ENCODE results near the gene HOMEZ.
A peak's percentile ranks its signal among the peaks of the same experiment; 100 is the strongest.
"Not testable (repeated sequence)": the region's sequence is repeated elsewhere in the genome, so short reads cannot be mapped to it uniquely, and the experiment has no call there.

HOMEZ gene, protein sequence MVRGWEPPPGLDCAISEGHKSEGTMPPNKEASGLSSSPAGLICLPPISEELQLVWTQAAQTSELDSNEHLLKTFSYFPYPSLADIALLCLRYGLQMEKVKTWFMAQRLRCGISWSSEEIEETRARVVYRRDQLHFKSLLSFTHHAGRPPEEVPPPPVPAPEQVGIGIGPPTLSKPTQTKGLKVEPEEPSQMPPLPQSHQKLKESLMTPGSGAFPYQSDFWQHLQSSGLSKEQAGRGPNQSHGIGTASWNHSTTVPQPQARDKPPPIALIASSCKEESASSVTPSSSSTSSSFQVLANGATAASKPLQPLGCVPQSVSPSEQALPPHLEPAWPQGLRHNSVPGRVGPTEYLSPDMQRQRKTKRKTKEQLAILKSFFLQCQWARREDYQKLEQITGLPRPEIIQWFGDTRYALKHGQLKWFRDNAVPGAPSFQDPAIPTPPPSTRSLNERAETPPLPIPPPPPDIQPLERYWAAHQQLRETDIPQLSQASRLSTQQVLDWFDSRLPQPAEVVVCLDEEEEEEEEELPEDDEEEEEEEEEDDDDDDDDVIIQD

DNA sequence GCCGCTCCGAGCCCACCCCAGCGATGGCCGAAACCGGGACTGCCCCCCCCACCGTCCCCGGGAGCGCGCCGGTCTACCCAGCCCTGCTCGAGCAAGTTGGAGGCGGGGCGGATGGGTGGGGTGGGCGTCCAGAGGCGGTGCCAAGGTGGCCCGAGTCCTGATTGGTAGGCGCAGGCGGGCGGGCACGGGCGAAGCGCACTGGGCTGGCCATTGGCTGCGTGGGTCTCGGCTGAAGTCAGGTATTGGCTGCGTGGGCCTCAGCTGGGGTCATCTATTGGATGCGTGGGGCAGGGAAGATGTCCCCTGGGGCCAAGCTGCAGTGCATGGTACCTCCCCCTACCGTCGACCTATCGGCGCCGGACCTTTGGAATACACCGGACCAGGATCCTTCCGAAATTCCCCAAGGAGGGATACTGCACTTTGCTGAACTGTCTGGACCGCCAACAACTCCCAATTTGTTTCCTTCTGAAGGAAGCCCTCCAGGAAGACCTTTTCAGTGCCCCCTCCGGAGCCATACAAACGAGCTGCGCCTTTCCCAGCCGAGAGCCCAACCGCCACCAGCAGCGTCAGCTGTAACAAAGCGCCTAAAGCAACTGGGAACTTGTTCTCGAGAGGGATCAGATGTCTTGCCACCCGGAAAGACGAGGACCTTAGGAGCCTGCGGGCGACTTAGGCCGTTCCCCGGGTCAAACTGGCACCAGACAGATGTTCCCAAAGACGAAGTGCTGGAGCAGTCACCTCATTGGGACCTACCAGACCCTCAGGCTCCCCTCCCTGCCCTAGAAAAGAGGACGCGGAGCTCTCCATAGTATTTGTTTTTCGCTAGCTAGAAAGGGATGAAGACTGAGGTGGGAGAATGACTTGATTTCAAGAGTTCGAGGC, at the start of gene HOMEZ:
Gene HOMEZ (minus strand): TSS at position 113 of the 882 bp plus-strand sequence. CDS start 180 bp downstream, outside the sequence.
- peak; percentile 100 for DNase-seq

DNA sequence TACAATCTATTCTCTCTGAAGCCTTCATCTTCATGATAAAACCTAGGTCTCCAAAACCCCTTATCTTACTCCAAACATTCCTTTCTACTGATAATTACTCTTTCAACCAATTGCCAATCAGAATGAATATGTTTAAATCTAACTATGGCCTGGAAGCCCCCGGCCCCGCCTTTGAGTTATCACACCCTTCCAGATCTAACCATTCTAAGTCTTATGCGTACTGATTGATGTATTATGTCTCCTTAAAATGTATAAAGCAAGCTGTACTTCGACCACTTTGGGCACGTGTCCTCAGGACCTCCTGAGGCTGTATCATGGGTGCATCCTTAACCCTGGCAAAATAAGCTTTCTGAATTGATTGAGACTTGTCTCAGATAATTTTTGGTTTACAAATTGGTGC, 49.7 kb upstream of the HOMEZ start:
- DNase-seq = no peak

- DNase-seq = peak; percentile 98
These were observed 42.2 kb upstream of the HOMEZ start for GRCh38 chr14:23327947-23328744.

DNA sequence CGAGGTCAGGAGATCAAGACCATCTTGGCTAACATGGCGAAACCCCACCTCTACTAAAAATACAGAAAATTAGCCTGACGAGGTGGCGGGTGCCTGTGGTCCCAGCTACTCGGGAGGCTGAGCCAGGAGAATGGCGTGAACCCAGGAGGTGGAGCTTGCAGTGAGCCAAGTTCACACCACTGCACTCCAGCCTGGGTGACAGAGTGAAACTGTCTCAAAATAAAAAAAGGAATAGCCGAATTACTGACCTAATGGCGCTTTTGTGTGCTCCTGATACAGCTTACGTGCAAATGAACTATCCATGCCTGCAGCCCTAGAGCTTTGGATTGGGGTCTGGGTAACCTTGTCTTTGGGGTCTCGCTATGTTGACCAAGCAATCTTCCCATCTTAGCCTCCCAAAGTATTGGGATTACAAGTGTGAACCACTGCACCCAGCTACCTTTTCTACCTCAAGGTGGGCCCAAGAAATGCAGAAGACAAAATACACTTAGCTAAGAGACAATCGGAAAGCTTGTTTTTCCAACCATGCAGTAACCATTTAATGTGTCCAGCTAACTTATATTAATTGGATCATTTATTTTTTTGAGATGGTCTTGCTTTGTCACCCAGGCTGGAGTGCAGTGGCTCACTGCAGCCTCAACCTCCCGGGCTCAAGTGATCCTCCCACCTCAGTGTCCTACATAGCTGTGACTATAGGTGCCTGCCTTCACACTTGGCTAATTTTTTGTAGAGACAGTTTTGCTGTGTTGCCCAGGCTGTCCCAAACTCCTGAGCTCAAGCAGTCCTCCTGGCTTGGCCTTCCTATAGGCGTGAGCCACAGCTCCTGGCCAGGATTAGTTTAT, 40.8 kb upstream of the HOMEZ start:
- DNase-seq = no peak

- not testable (repeated sequence) for DNase-seq
These were observed 39.8 kb upstream of the HOMEZ start for GRCh38 chr14:23325746-23326145.

- no peak for DNase-seq
These were observed 39.1 kb upstream of the HOMEZ start for GRCh38 chr14:23324993-23325392.

- DNase-seq = no peak
These were observed 38.5 kb upstream of the HOMEZ start for GRCh38 chr14:23324455-23324846.

DNA sequence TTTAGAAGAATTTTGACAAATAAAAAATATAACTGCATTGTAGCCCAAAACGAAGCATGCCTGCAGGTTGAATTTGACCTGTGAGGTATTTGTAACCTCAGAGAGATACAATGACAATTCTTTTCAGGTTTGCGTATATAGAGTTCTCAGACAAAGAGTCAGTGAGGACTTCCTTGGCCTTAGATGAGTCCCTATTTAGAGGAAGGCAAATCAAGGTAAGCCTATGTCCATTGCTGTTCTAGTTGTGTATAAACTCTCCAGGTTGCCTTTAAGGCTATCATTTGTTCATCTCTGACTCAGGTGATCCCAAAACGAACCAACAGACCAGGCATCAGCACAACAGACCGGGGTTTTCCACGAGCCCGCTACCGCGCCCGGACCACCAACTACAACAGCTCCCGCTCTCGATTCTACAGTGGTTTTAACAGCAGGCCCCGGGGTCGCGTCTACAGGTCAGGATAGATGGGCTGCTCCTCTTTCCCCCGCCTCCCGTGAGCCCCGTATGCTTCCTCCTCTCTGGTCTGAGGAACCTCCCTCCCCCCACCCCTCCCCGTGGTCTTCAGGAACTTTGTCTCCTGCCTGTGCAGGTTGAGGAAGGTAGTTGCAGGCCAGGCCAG, 38.0 kb upstream of the HOMEZ start:
- no peak for DNase-seq

- DNase-seq = no peak
These were observed 36.9 kb upstream of the HOMEZ start for GRCh38 chr14:23322568-23323517.

GRCh38 chr14:23321572-23322547, 35.9 kb upstream of the HOMEZ start:
- peak; percentile 79 for DNase-seq

DNA sequence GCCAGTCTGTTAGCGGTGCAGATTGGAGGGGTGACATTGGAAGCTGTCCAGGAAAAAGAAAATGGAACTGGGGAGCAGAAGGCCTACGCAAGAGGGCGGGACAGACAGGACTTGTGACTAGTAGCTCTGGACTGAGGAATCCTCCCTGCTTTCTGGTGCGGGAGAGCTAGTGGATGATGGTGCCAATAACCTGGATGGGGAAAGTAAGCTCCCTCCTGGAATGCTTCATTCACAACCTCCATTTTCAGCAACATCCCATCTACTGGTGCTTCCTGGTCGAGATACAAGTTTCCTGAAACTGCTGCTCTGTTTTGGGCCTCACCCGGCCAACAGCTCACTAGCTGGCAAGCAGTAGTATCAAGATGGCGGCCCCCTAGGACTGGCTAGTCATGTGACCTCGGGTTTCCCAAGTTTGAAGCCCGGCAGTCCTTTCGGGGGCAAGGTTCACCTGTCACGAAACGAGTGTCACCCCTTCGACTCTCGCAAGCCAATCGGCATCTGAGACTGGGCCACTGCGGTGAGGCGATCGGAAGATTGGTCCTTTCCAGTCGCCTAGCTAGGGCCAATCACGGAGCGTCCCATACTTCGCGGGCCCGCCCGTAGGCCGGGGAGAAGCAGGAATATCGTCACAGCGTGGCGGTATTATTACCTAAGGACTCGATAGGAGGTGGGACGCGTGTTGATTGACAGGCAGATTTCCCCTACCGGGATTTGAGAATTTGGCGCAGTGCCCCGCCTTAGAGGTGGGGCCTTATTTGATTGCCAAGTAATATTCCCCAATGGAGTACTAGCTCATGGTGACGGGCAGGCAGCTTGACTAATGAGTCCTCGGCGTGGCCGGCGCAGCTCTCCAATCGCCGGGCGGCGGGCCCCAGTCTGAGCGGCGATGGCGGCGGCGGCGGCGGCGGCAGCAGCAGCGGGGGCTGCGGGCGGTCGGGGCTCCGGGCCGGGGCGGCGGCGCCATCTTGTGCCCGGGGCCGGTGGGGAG, 34.9 kb upstream of the HOMEZ start, which contains the start of gene PABPN1:
Gene PABPN1 (plus strand): TSS at position 874 of the 988 bp plus-strand sequence. CDS start 13 bp downstream, at position 887.
- DNase-seq = peak; percentile 100

DNA sequence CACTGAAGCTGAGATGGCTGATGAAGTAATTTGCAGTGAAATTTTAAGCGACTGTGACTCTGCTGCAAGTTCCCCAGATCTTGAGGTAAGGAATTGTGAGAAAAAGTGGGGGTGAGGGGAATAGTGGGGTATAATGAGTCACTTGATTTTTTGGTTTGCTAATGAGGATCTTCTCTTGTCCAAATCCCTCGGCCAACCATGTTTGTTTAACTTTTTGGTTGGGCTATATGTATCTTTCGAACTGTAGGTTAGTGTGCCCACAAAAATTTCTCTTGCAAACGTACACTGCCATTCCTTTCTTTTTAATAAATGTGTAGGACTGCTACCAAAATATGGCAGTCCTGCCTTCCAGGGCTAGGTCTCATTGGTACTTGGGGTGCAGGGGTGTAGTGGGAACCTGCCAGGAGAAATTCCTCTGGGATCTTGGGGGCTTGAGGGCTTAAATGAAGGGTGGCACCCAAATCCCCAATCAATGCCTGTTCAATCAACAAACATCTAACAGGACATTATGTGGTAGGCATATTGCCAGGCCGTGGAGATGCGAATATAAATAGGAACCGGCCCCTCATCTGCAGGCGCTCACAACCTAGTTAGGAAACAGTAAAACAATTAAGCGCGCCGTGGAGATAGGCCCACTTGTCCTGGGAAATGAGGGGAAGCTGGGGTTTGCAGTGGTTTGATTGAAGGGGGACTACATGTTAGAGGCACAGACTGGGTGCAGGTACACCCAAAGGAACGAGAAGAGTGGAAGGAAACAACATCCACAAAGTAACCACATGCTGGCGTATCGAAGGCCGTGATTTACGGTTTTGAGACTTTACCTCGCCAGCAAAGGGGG, 34.0 kb upstream of the HOMEZ start:
- no peak for DNase-seq

DNA sequence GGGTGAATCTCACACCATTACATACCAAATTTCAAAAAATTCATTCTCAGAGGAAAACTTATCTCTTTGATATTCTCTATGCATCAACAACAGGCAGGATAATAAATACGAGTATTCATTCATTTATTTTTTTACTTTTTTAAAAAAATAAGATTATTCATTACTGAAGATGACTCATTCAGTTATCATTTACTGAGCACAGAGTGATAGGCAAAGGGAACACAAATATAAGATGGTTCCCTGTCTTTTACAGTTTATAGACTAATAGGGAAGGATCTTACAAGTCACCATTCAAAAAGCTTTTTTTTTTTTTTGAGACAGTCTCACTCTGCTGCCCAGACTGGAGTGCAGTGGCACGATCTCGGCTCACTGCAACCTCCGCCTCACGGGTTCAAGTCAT, 30.4 kb upstream of the HOMEZ start:
- no peak for DNase-seq

DNA sequence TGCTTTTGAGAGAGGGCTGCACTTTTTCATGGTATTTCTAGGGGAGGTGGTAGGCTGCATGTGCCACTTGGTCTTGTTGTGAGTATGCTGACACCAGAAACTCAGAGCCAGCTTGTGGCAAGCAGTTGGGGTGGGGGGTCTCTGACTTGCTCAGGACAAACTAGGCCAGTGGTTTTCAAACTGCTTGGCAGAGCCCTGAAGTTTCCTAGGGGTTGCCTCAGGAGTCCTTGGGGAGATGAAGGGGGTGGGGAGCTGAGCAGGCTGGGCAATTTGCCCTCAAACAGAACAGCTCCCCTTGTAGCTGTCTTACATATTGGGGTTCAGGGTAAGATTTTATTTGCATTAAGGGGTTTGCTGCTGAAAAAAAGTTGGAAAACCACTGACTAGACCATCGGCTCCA, 24.6 kb upstream of the HOMEZ start:
- no peak for DNase-seq

DNA sequence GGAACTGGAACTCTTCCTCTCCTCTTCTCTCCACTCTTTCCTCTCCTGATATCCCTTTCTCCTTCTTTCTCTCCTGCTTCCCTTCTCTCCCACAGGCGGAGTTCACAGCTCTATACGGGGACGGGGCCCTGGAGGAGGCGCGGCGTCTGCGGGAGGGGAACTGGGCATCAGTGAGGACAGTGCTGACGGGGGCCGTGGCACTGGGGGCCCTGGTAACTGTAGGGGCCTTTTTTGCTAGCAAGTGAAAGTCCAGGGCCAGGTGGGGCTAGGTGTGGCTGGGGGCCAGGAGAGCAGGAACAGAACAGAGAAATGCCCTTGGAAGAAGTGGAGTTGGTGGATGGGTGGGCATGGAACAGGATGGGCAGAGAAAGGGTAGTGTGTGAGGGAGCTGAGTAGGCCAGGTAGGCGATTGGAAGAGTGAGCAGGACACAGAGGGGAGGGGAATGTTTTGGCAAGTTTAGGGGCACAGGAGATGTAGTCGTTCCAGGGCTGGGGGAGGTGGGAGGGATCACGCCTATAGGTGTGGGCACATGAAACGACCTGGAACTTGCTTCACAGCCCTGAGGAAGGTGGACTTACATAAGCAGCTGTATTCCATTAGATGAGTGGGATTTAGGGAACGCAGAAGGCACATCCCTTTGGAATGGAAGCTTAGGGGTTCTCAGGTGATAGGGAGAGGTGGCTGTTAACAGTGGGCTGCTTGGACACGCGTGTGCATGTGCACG, 23.0 kb upstream of the HOMEZ start:
- DNase-seq = no peak
